SK-N-SH (cell line): ENCODE data around the gene EN1. TPM values are rescaled to one million over a fixed set of nuclear protein-coding genes. Genes with fewer than 3 reads are reported as not detected.

ENCODE experiments used
- CTCF ChIA-PET: fragments of 300-600, 350-600 bp; formaldehyde crosslinking; extraction: SDS; loops from one replicate; lab custom pipeline; 2021; lab: Yijun Ruan, JAX
- POLR2A ChIA-PET: fragments of 350-600 bp; sonication (Branson Sonifier 250); formaldehyde crosslinking; extraction: SDS; loops from one replicate; lab custom pipeline; 2020; ENCODE audit warnings: antibody characterized with exemption, inconsistent platforms; lab: Yijun Ruan, JAX
- DNase-seq: peaks from one replicate; pipeline ENCODE4 v3.0.0; 2012
- H2AFZ ChIP-seq: fragments of 200-600 bp; sonication (generic); 2 replicates; pipeline ENCODE4 v1.8.1; 2016; ENCODE audit warnings: antibody characterized with exemption, mild to moderate bottlenecking, low read depth
- H3F3A ChIP-seq: fragments of 200-600 bp; sonication (generic); replicated peaks from 2 replicates; pipeline ENCODE3; 2016; ENCODE audit warnings: antibody characterized with exemption, mild to moderate bottlenecking; ENCODE audit not compliant: insufficient read depth
- H3K27ac ChIP-seq, 2 experiments: fragments of 200-500 bp in 1 of 2; fragments of 200-600 bp in 1 of 2; sonication (Bioruptor generic) in 1 of 2; sonication (generic), shearing (Covaris generic) in 1 of 2; 2 replicates each; pipeline versions ENCODE4 v1.5.1 to v1.6.1; 2014 to 2016; ENCODE audit warnings: low read depth in 2 of 2, inconsistent platforms in 1 of 2, low read length in 1 of 2, mild to moderate bottlenecking in 1 of 2, mixed read lengths in 1 of 2
- H3K27me3 ChIP-seq: fragments of 200-600 bp; sonication (generic), shearing (Covaris generic); 2 replicates; pipeline ENCODE4 v1.6.1; 2016; ENCODE audit warnings: mixed run types; ENCODE audit not compliant: insufficient read depth
- H3K36me3 ChIP-seq, 2 experiments: fragments of 200-500 bp in 1 of 2; fragments of 200-600 bp in 1 of 2; sonication (Bioruptor generic) in 1 of 2; sonication (generic) in 1 of 2; replicated peaks in 1 of 2; 2 replicates each; pipeline versions ENCODE3 to v1.5.1; 2014 to 2016; ENCODE audit warnings: low read length in 1 of 2, mild to moderate bottlenecking in 1 of 2; ENCODE audit not compliant: insufficient read depth in 2 of 2, control insufficient read depth in 1 of 2
- H3K4me1 ChIP-seq, 2 experiments: fragments of 200-500 bp in 1 of 2; fragments of 200-600 bp in 1 of 2; sonication (Bioruptor generic) in 1 of 2; sonication (generic), shearing (Covaris generic) in 1 of 2; 2 replicates each; pipeline versions ENCODE4 v1.5.1 to v1.6.1; 2014 to 2016; ENCODE audit warnings: low read depth in 1 of 2, low read length in 1 of 2, mixed run types in 1 of 2; ENCODE audit not compliant: insufficient read depth in 2 of 2, control insufficient read depth in 1 of 2
- H3K4me2 ChIP-seq: fragments of 200-600 bp; sonication (generic), shearing (Covaris generic); 2 replicates; pipeline ENCODE4 v1.6.1; 2017; ENCODE audit warnings: mixed run types
- H3K4me3 ChIP-seq, 2 experiments: fragments of 200-500 bp in 1 of 2; fragments of 200-600 bp in 1 of 2; sonication (Bioruptor generic) in 1 of 2; sonication (generic), shearing (Covaris generic) in 1 of 2; 2 replicates each; pipeline versions ENCODE4 v1.5.1 to v1.8.1; 2014 to 2016; ENCODE audit warnings: low read depth in 2 of 2, inconsistent platforms in 1 of 2, low read length in 1 of 2, mild to moderate bottlenecking in 1 of 2, mixed read lengths in 1 of 2, moderate library complexity in 1 of 2
- H3K79me2 ChIP-seq: fragments of 200-600 bp; sonication (generic); 2 replicates; pipeline ENCODE4 v1.8.1; 2017; ENCODE audit warnings: mild to moderate bottlenecking; ENCODE audit not compliant: insufficient read depth
- H3K9ac ChIP-seq: fragments of 200-600 bp; sonication (generic); 2 replicates; pipeline ENCODE4 v1.6.1; 2017; ENCODE audit warnings: mixed run types
- H3K9me2 ChIP-seq: fragments of 200-600 bp; sonication (generic); 2 replicates; pipeline ENCODE4 v1.6.1; 2017; ENCODE audit warnings: mixed run types
- H3K9me3 ChIP-seq: fragments of 200-600 bp; sonication (generic); 2 replicates; pipeline ENCODE4 v1.6.1; 2017; ENCODE audit warnings: mixed run types, mild to moderate bottlenecking, moderate library complexity
- H4K20me1 ChIP-seq: fragments of 200-600 bp; sonication (generic); 2 replicates; pipeline ENCODE4 v1.6.1; 2017; ENCODE audit warnings: mild to moderate bottlenecking, mixed run types; ENCODE audit not compliant: insufficient read depth
- EP300 ChIP-seq, 2 experiments: IDR thresholded peaks; 2 replicates each; pipeline versions ENCODE4 v1.4.0 to v1.6.1; 2012; ENCODE audit warnings: borderline replicate concordance in 1 of 2, low read depth in 1 of 2, low read length in 1 of 2
- EZH2phosphoT487 ChIP-seq: fragments of 200-600 bp; sonication (generic); IDR thresholded peaks from 2 replicates; pipeline ENCODE4 v1.6.1; 2017; ENCODE audit warnings: low read depth, mixed run types, mild to moderate bottlenecking, antibody characterized with exemption, moderate library complexity, borderline replicate concordance
- FOXJ3 ChIP-seq: sonication (generic); formaldehyde crosslinking; IDR thresholded peaks from 2 replicates; pipeline ENCODE4 v1.5.1; 2020; ENCODE audit warnings: mild to moderate bottlenecking, missing genetic modification reagents
- GATA2 ChIP-seq: sonication (generic); formaldehyde crosslinking; IDR thresholded peaks from 2 replicates; pipeline ENCODE4 v1.5.0; 2020; ENCODE audit warnings: mild to moderate bottlenecking, missing genetic modification reagents
- MXI1 ChIP-seq: IDR thresholded peaks from 2 replicates; pipeline ENCODE4 v1.6.1; 2012; ENCODE audit warnings: mild to moderate bottlenecking, low read depth, low read length, improper control_type of control experiment
- NFIC ChIP-seq: IDR thresholded peaks from 2 replicates; pipeline ENCODE4 v1.4.0; 2012; ENCODE audit warnings: borderline replicate concordance
- NRF1 ChIP-seq: IDR thresholded peaks from 2 replicates; pipeline ENCODE4 v1.6.1; 2012; ENCODE audit warnings: low read depth, mild to moderate bottlenecking, low read length
- REST ChIP-seq: IDR thresholded peaks from 2 replicates; pipeline ENCODE4 v1.6.1; 2012; ENCODE audit warnings: mild to moderate bottlenecking, low read depth, low read length, moderate library complexity
- SIN3A ChIP-seq: IDR thresholded peaks from 2 replicates; pipeline ENCODE4 v1.6.1; 2012; ENCODE audit warnings: low read depth, mild to moderate bottlenecking, low read length, moderate library complexity, borderline replicate concordance
- SMC3 ChIP-seq: IDR thresholded peaks from 2 replicates; pipeline ENCODE4 v1.6.1; 2012; ENCODE audit warnings: low read depth, low read length, improper control_type of control experiment
- TAF1 ChIP-seq: IDR thresholded peaks from 2 replicates; pipeline ENCODE4 v1.6.1; 2012; ENCODE audit warnings: low read depth, mild to moderate bottlenecking, low read length, moderate library complexity, borderline replicate concordance
- TCF12 ChIP-seq: IDR thresholded peaks from 2 replicates; pipeline ENCODE4 v1.4.0; 2012
- WGBS: methylation state at CpG from one replicate; pipeline ENCODE4 v1.1.6; 2017; ENCODE audit warnings: low lambda C conversion rate; 5-methylcytosine and 5-hydroxymethylcytosine counted together
- polyA plus RNA-seq, 3 experiments: library from polyadenylated mRNA; depleted of rRNA; stranded (reverse); fragments of >200 nt; gene quantifications; 2 replicates each; pipeline ENCODE4 v1.2.3, GENCODE V29; 2012
- TF ChIP-seq, protein P1 (sequence below): fragments of 150-350 bp; IDR thresholded peaks from 2 replicates; pipeline ENCODE4 v1.6.1; 2017; ENCODE audit warnings: antibody characterized with exemption, low read length, low read depth, borderline replicate concordance

Gene EN1
- polyA plus RNA-seq, 1 of the 3 experiments (the other 2 are of a cell fraction) = not detected

- no peaks in the 10 kb centered on the region for H3F3A ChIP-seq
- no peak overlapping the region for H3K27ac ChIP-seq
- peak overlapping the region; percentile 77; the same call in 1 of the 2 replicates for H3K4me2 ChIP-seq
- TF ChIP-seq EZH2phosphoT487 = peak; percentile 20; the same call in 1 of the 2 replicates
- TF ChIP-seq NRF1 = no peak
- no peak overlapping the region for H3K9ac ChIP-seq
- ChIA-PET POLR2A (interaction anchor here (1.0 kb wide), 1 partner anchor 808 kb away, joined by 4 read pairs; no protein-coding TSS in a partner anchor), CTCF (interaction anchor here (0.5 to 3.3 kb wide), 59 partner anchors 7 to 1038 kb away, joined by 3 to 57 read pairs (median 5); partner anchors contain the start of gene EN1)
- no peaks in the 10 kb centered on the region for H3K9me2 ChIP-seq
- no peaks in the 10 kb centered on the region for H3K36me3 ChIP-seq
- H3K9me3 ChIP-seq = no peaks in the 10 kb centered on the region
- no peaks in the 10 kb centered on the region; a peak in 1 of 4 replicates for H3K4me1 ChIP-seq
- no peaks in the 10 kb centered on the region for H4K20me1 ChIP-seq
- no peak overlapping the region for H2AFZ ChIP-seq
- WGBS = 11% methylated on average over 25 of the region's 33 CpGs
- DNase-seq = peak; percentile 38
- H3K79me2 ChIP-seq = no peaks in the 10 kb centered on the region
- peaks cover 99% of the 10 kb centered on the region for H3K27me3 ChIP-seq
- H3K4me3 ChIP-seq = peak overlapping the region in 1 of 2 experiments; percentile 65; a peak in 1 of 4 replicates
Observed at GRCh38 chr2:118854507-118855345, 7.3 kb upstream of the EN1 start.

GRCh38 chr2:118853651-118854291, 6.3 kb upstream of the EN1 start:
- no peak overlapping the region for H3K4me3 ChIP-seq
- DNase-seq = peak; percentile 31
- H3K4me1 ChIP-seq = no peaks in the 10 kb centered on the region; a peak in 1 of 4 replicates
- no peaks in the 10 kb centered on the region for H3K9me2 ChIP-seq
- H3K4me2 ChIP-seq = no peak overlapping the region
- no peaks in the 10 kb centered on the region for H3K9me3 ChIP-seq
- ChIA-PET POLR2A (no interaction called here), CTCF (interaction anchor here (1.1 to 3.3 kb wide), 5 partner anchors 8 to 807 kb away, joined by 3 to 57 read pairs (median 12); no protein-coding TSS in a partner anchor)
- H3F3A ChIP-seq = no peaks in the 10 kb centered on the region
- no peak overlapping the region for H3K27ac ChIP-seq
- H2AFZ ChIP-seq = no peak overlapping the region
- WGBS = 22% methylated on average over 40 of the region's 42 CpGs
- no peak overlapping the region for H3K9ac ChIP-seq
- H3K36me3 ChIP-seq = no peaks in the 10 kb centered on the region
- no peak for TF ChIP-seq MXI1
- H3K79me2 ChIP-seq = no peaks in the 10 kb centered on the region
- H3K27me3 ChIP-seq = peaks cover 99% of the 10 kb centered on the region
- no peaks in the 10 kb centered on the region for H4K20me1 ChIP-seq

DNA sequence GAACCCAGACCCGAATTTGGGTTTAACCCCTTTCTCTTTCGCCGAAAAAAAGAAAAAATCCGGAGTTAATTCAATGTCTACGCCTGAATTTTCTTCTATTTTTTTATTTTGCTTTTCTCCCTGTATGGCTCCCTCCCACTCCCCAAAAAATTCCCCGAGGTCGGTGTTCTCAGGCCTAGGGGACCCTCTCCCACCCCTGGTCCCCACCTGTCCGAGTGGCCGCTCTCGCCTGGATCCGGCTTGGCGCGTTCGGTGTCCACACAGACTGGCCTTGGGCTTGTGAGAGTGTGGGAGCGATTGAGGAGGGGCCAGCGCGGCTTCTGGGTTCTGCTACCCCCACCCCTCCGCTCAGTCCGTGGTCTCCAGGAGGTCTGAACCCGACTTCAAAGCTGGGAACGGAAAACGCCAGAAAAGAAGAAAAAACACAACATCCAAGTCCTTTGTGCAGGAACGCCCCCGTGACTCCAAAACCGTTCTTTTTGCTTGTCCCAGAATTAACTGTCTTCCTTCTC, 5.7 kb upstream of the EN1 start:
- H4K20me1 ChIP-seq = 0 out of 2 replicates have a peak, but pooled peaks cover 2% of the 10 kb centered on the region
- H3K4me2 ChIP-seq = no peak overlapping the region
- DNase-seq = no peak
- ChIA-PET POLR2A (no interaction called here), CTCF (interaction anchor here (1.1 to 1.3 kb wide), 2 partner anchors 8 to 28 kb away, joined by 3 to 4 read pairs; no protein-coding TSS in a partner anchor)
- no peak overlapping the region for H2AFZ ChIP-seq
- H3K9me2 ChIP-seq = no peaks in the 10 kb centered on the region
- no peak overlapping the region for H3K9ac ChIP-seq
- H3K27ac ChIP-seq = no peak overlapping the region
- H3K9me3 ChIP-seq = no peaks in the 10 kb centered on the region
- H3F3A ChIP-seq = no peaks in the 10 kb centered on the region
- H3K4me1 ChIP-seq = no peaks in the 10 kb centered on the region; a peak in 1 of 4 replicates
- H3K27me3 ChIP-seq = peaks cover 99% of the 10 kb centered on the region
- no peaks in the 10 kb centered on the region for H3K79me2 ChIP-seq
- no peaks in the 10 kb centered on the region for H3K36me3 ChIP-seq
- 17% methylated on average over 25 of the region's 25 CpGs for WGBS
- no peak overlapping the region for H3K4me3 ChIP-seq
- TF ChIP-seq REST (no peak), NFIC (no peak), TCF12 (no peak), TAF1 (no peak), EP300 (IDR thresholded peaks at IDR 0.05; ENCODE audit: borderline replicate concordance in 1 of 2, low read depth in 1 of 2, low read length in 1 of 2) (no peak), FOXJ3 (no peak), SIN3A (no peak), SMC3 (no peak), GATA2 (CRISPR knock-in tag) (no peak)
- TF ChIP-seq, protein P1, sequence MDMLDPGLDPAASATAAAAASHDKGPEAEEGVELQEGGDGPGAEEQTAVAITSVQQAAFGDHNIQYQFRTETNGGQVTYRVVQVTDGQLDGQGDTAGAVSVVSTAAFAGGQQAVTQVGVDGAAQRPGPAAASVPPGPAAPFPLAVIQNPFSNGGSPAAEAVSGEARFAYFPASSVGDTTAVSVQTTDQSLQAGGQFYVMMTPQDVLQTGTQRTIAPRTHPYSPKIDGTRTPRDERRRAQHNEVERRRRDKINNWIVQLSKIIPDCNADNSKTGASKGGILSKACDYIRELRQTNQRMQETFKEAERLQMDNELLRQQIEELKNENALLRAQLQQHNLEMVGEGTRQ = no peak
